HG03139 (cell line): ENCODE data around the gene HMGCL.
"Not testable (repeated sequence)": the region's sequence is repeated elsewhere in the genome, so short reads cannot be mapped to it uniquely, and the experiment has no call there.

Experiments used
- ATAC-seq: cut with Tn5 transposase; IDR thresholded peaks from one replicate; pipeline ENCODE4 v1.9.1; 2021; ENCODE audit not compliant: unreplicated experiment

The HMGCL gene

GRCh38 chr1:23799570-23800399, 25.4 kb downstream of the HMGCL start:
- ATAC-seq = peak; percentile 5

DNA sequence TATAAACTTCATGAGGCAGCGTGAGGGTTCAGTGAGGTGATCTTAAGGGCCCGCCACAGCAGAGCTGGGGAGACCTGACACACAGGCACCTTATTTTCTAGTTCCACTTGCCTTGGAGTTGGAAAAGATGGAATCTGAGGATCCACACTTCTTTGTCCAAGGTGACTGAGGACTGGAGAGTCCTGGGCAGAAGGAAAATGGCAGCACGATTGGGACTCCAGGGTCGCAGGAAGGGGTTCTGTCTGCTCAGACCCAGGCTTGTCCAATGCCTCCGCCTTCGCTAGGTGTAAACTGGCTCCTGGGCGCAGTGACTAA, 26.0 kb downstream of the HMGCL start:
- ATAC-seq = no peak

DNA sequence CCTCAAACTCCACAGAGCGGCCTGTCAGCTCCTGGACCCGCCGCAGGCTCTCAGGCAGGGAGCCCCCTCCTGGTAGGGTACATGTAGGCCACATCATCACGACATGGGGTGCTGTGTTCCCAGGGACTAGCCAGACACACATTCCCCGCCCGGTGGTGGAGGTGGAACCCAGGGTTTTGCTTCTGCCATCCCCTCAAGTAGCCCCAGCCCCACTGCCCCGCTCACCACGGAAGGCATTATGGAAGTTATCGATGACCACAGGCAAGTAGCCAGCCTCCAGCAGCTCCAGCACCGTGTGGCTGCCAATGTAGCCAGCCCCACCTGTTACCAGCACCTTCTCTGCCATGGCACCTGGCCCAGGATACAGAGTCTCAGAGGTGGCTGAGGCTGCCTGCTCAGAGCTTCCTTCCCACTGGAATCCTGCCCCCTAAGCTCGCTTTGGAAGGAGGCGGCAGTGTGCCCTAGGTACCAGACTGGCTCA, 26.5 kb downstream of the HMGCL start:
- no peak for ATAC-seq

GRCh38 chr1:23797478-23798448, 27.5 kb downstream of the HMGCL start:
- no peak for ATAC-seq

GRCh38 chr1:23796466-23797271, 28.6 kb downstream of the HMGCL start:
- ATAC-seq = no peak

DNA sequence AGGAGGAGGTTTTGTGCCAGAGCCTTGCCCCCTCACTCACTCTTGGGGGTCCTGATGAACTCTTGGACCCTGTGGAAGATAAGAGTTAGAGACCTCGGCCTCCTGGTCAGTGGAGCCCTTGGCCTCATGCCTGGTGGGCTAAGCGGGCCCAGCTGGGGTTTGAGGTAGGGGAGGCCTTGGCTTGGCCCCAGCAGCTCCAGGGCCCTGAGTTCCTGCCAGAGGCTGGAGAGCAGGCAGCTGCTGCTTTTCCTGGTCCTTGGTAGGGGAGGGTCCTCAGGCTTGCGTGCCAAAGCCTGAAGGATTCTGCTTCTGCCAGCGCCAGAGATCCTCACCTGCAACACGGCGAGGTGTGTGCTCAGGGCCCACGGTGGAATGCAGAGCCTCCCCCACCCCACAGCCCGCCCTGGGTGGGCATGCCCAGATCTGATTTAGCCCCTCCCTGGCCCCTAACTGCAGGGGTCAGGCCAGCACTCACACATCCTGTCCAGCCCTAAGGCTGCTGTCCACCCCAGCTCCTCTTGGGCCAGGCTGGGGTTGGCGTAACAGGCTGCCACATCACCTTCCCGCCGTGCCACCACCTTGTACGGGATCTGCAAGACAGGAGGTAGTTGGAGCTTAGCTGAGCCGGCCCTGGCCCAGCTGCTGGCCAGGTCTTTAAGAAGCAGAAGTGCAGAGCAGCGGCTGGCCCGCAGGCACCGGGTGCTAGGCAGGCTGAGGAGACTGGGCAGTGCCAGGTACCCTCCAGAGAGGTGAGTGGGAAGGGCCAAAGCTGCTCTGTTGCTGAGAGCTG, 29.4 kb downstream of the HMGCL start:
- ATAC-seq = no peak

DNA sequence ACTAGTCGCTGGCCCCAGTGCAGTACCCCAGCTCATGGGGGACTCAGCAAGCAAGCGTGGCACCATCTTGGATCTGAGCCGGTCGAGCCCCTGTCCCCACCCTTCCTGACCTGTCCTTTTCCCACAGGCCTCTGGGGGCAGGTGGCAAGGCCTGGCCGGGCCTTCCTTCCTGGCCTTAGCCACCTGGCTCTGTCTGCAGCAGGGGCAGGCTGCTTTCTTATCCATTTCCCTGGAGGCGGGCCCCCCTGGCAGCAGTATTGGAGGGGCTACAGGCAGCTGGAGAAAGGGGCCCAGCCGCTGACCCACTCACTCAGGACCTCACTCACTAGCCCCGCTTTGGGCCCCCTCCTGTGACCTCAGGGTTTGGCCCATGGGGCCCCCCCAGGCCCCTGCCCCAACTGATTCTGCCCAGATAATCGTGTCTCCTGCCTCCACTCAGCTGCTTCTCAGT, 30.5 kb downstream of the HMGCL start:
- ATAC-seq = not testable (repeated sequence)

- ATAC-seq = no peak
Observed at GRCh38 chr1:23793861-23794731, 31.1 kb downstream of the HMGCL start.

DNA sequence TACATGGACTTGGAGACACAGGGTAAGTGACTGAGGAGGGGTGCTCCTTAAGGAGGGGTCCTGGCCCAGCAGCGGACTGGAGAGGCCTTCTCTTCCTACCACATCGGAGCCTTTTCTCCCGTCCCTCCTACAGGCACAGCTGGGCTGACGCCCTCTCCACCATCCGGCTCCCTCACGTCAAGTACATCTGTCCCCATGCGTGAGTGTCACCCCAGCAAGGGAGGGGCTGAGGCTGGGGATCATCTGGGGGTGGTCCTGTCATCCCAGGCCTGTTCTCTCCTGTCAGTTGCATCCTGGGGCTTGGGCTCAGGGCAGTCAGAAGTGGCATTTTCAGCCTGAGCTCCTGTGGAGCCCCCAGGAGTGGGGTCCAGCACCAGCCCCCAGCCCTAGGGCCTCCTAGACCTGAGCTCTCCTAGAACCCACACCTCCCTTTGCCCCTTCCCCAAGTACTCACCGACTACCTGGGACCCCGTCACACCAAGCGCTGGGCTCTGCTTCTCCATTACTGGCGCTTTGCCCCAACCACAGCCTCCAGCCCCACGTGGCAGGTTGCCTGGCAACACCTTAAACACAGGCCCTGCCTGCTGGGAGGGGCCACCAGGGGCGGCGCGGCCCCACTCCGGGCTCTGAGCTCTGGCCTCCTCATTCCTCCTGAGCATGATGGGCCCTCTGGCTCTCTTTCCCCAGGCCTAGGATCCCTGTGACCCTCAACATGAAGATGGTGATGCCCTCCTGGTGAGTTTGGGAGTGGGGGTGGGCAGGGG, 32.0 kb downstream of the HMGCL start:
- no peak for ATAC-seq

DNA sequence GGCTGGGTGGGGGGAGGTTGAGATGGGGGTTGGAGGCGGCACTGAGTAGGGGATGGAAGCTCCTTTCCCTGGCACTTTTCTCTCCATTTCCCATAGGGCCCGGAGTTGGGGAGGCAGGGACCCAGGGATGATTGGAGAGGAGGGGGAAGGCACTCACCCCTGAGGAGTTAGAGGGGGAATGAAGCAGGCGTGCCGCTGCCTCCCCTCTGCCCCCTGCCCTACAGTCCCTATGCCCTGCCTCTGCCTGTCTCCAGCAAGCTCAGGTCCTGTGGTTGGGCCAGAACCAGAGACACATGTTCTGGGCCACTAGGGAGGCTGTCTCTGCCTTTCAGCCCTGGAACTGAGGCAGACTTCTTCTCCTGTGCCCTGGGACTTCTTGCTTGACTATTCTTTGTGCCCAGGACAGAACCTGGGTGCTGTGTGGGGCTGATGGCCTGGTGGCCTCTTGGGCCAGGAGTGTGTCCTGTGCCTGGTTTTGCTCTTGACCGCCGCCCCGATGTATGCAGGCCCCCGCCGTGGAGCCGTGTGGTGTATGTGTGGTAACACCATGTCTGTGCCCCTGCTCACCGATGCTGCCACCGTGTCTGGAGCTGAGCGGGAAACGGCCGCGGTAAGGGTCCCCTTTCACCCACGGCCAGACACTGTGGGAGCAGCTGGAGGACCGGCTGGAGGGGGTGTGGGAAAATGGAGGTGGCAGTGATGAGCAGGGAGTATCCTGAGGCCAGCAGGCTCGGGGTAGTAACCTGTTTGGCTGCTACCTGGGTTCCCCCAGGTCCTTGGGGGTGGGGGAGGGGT, 32.9 kb downstream of the HMGCL start:
- ATAC-seq = no peak

GRCh38 chr1:23791516-23792047, 33.6 kb downstream of the HMGCL start:
- ATAC-seq = no peak

DNA sequence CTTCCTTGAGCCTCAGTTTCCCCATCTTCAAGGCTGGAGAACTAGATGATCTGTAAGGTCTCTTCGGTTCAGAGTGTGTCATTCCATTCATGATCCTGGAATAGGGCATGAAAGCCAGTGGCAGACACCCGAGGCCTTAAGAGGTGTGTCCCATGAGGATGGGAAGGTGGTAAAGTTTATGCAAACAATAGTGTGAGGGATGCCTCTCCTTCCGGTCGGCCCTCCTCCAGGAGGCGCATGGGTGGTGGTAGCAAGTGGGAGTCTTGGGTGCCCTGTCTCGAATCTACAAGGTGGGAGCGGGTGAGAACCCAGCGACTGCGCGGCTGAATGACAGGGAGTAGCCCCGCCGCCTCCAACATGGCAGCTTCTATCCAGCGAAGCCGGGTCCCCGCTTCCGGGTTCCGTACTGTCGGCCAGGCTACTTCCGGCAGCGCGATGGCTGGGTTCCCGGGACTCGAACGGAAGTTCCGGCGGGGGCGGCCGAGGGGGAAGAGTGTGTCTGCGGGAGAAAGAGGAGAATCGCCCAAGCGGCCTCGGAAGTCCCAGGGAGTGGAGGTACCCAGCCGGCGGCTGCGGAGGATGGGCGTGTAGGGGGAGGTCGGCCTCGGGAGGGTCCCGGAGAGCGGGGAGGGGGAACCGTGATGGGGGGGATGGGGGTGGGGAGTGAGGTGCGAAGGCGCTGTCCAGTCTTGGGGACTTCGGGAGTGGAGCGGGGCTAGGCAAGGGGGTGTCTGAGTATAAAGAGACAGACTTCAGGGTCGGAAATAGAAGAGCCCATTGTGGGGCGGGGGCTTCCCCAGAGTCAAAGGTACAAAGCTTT, 34.3 kb downstream of the HMGCL start, which contains the start of gene LYPLA2:
LYPLA2 (plus strand) TSS at position 450 of the 820 bp plus-strand sequence. CDS start 1,538 bp downstream, outside the sequence.
- peak; percentile 66 for ATAC-seq

- ATAC-seq = no peak
Observed at GRCh38 chr1:23788695-23789094, 36.5 kb downstream of the HMGCL start.

GRCh38 chr1:23787701-23788100, 37.5 kb downstream of the HMGCL start:
- ATAC-seq = no peak

DNA sequence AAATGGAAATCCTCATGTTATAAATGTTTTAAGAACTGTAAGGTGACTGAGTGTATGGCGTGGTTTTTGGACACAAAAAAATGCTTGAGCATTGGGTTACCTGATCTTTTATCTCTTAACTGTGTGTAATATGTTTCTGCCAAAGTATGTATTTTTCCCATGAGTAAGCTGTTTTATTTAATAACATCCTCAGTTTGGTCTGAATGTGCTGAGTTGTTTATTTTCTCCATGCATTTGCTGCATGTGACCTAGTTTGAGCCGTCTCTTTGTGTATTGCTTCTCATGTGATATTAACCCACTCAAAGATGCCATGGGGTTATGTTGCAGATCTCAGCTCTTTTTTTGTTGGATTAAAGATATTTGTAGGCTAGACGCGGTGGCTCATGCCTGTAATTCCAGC, 40.4 kb downstream of the HMGCL start:
- ATAC-seq = no peak

DNA sequence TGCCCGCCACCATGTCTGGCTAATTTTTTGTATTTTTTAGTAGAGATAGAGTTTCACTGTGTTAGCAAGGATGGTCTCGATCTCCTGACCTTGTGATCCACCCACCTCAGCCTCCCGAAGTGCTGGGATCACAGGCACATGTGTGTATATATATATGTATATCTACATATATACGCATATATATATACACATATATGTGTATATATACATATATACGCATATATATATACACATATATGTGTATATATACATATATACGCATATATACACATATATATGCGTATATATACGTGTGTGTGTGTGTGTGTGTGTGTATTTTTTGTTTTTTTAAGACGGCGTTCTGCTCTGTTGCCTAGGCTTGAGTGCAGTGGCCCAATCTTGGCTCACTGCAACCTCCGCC, 42.1 kb downstream of the HMGCL start:
- not testable (repeated sequence) for ATAC-seq
